GM12891 (cell line): ENCODE data around the gene VIL1.

Source experiments
- DNase-seq: peaks from one replicate; pipeline ENCODE4 v3.0.0; 2011; ENCODE audit warnings: low spot score; ENCODE audit not compliant: insufficient read length
- FAIRE-seq: peaks from 2 replicates; lab custom pipeline; 2011; peaks lifted over from hg19 to GRCh38; lab: Jason Lieb, UNC
- PAX5 ChIP-seq: IDR thresholded peaks from 2 replicates; pipeline ENCODE4 v1.6.1; 2011; ENCODE audit warnings: low read length, moderate library complexity, mild to moderate bottlenecking; ENCODE audit not compliant: insufficient read depth, severe bottlenecking
- POLR2A ChIP-seq: IDR thresholded peaks from 2 replicates; pipeline ENCODE4 v1.6.1; 2011; ENCODE audit warnings: low read depth, low read length, control low read depth
- POLR2AphosphoS5 ChIP-seq: IDR thresholded peaks from 2 replicates; pipeline ENCODE4 v1.6.1; 2011; ENCODE audit warnings: low read depth, low read length, control low read depth
- POU2F2 ChIP-seq: IDR thresholded peaks from 2 replicates; pipeline ENCODE4 v1.6.1; 2011; ENCODE audit warnings: low read depth, mild to moderate bottlenecking, control low read depth, low read length, moderate library complexity
- SPI1 ChIP-seq: IDR thresholded peaks from 2 replicates; pipeline ENCODE4 v1.6.1; 2011; ENCODE audit warnings: low read depth, low read length, control low read depth
- TAF1 ChIP-seq: IDR thresholded peaks from 2 replicates; pipeline ENCODE4 v1.6.1; 2011; ENCODE audit warnings: low read depth, low read length, control low read depth

Gene VIL1

GRCh38 chr2:218383892-218384519 is 34.9 kb upstream of the VIL1 start:
- no peak for TF ChIP-seq SPI1
- no peak for DNase-seq
- FAIRE-seq, result no peak

- DNase-seq (no peak), FAIRE-seq (no peak)
- TF ChIP-seq POU2F2 (no peak), PAX5 (no peak), POLR2AphosphoS5 (no peak), POLR2A (no peak), TAF1 (no peak), SPI1 (no peak)
Observed at GRCh38 chr2:218384975-218385374, 33.9 kb upstream of the VIL1 start.

- FAIRE-seq, result no peak
- no peak for DNase-seq
- no peak for TF ChIP-seq POLR2AphosphoS5
Observed at GRCh38 chr2:218386505-218387368, 32.2 kb upstream of the VIL1 start.

GRCh38 chr2:218387369-218388194 is 31.3 kb upstream of the VIL1 start:
- DNase-seq (no peak), FAIRE-seq (no peak)
- TF ChIP-seq POLR2AphosphoS5, result no peak
- TF ChIP-seq POLR2A, result no peak

- TF ChIP-seq POLR2A (no peak), PAX5 (no peak), POU2F2 (no peak), TAF1 (no peak)
- DNase-seq, result no peak
- no peak for FAIRE-seq
Observed at GRCh38 chr2:218389333-218390150, 29.4 kb upstream of the VIL1 start.

DNA sequence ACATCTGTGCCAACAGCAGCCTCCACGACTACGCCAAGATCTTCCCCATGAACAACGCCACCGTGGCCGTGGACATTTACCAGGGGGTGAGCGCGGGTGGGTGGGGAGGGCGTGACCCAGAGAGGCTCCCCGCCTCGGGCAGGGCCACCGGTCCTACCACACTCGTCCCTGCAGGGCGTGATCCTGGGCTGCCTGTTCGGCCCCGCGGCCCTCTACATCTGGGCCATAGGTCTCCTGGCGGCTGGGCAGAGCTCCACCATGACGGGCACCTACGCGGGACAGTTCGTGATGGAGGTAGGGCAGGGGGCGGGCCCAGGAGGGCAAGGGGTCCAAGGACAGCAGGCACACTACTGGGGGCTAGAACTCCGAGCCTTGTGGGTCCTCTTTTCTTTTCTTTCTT is 27.7 kb upstream of the VIL1 start:
- DNase-seq, result no peak

DNA sequence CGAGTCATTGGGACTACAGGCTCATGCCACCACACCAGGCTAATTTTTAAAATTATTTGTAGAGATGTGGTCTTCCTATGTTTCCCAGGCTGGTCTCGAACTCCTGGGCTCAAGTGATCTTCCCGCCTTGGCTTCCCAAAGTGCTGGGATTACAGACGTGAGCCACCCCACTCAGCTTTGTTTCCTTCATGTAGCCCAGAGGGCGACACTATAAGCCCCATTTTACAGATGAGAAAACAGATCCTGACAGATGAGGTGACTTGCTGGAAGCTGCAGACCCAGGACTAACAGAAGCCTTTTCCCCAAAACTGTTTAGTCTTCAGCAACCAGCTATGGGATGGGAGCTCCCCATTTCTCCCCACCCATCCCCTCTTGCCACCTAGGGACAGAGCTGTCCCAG is 26.5 kb upstream of the VIL1 start:
- DNase-seq (no peak), FAIRE-seq (no peak)
- TF ChIP-seq POU2F2 (no peak), PAX5 (no peak), SPI1 (no peak), POLR2AphosphoS5 (no peak), TAF1 (no peak), POLR2A (no peak)

More for the DNA sequence above, 27.7 kb upstream of the VIL1 start:
- TF ChIP-seq POLR2A (no peak), POU2F2 (no peak), POLR2AphosphoS5 (no peak), SPI1 (no peak), PAX5 (no peak), TAF1 (no peak)
- FAIRE-seq, result no peak

GRCh38 chr2:218392891-218393462 is 25.9 kb upstream of the VIL1 start:
- DNase-seq (no peak), FAIRE-seq (no peak)
- no peak for TF ChIP-seq TAF1
- TF ChIP-seq POLR2AphosphoS5, result no peak
- no peak for TF ChIP-seq PAX5
- TF ChIP-seq POLR2A, result no peak
- no peak for TF ChIP-seq POU2F2
- TF ChIP-seq SPI1, result no peak

- DNase-seq (no peak), FAIRE-seq (no peak)
- TF ChIP-seq TAF1, result no peak
Observed at GRCh38 chr2:218393750-218394290, 25.1 kb upstream of the VIL1 start.
